Heart left ventricle (tissue), 16 donors: ENCODE measurements around the gene LRGUK. TPM values are rescaled to one million over a fixed set of nuclear protein-coding genes. Genes with fewer than 3 reads are reported as not detected.
A peak's percentile ranks its signal among the peaks of the same experiment; 100 is the strongest.

Experiments
- ATAC-seq, 4 donors: fragments of 200-7000 bp; cut with Tn5 transposase; one replicate each; pipeline ENCODE4 v1.9.1; 2020 to 2022; ENCODE audit warnings: moderate library complexity in 4 of 4, mild to moderate bottlenecking in 3 of 4, moderate number of reproducible peaks in 1 of 4
- DNase-seq, 5 donors: peaks; one replicate each; pipeline ENCODE4 v3.0.0-alpha.2; 2020
- H3K27ac ChIP-seq, 12 donors: fragments of 200-600 bp; sonication (generic) in 4 of 12; one replicate each; pipeline versions ENCODE4 v1.5.0 to v1.8.0; 2016 to 2022; ENCODE audit warnings: mild to moderate bottlenecking in 2 of 12
- H3K27me3 ChIP-seq, 9 donors: fragments of 200-600 bp; sonication (generic) in 2 of 9; one replicate each; pipeline versions ENCODE4 v1.5.1 to v1.8.0; 2016 to 2022; ENCODE audit warnings: mild to moderate bottlenecking in 3 of 9
- H3K36me3 ChIP-seq, 9 donors: fragments of 200-600 bp; sonication (generic) in 2 of 9; one replicate each; pipeline versions ENCODE4 v1.5.0 to v1.8.0; 2018 to 2022; ENCODE audit warnings: mild to moderate bottlenecking in 2 of 9
- H3K4me1 ChIP-seq, 12 donors: fragments of 200-600 bp; sonication (generic) in 4 of 12; one replicate each; pipeline versions ENCODE4 v1.5.0 to v1.8.0; 2016 to 2022; ENCODE audit warnings: mild to moderate bottlenecking in 3 of 12
- H3K4me3 ChIP-seq, 12 donors: fragments of 200-600 bp; sonication (generic) in 4 of 12; one replicate each; pipeline versions ENCODE4 v1.5.0 to v1.8.0; 2017 to 2022; ENCODE audit warnings: mild to moderate bottlenecking in 9 of 12, moderate library complexity in 4 of 12
- H3K9me3 ChIP-seq, 12 donors: fragments of 200-600 bp; sonication (generic) in 4 of 12; one replicate each; pipeline versions ENCODE4 v1.5.0 to v1.8.0; 2016 to 2022; ENCODE audit warnings: mild to moderate bottlenecking in 1 of 12
- CTCF ChIP-seq, 12 donors: fragments of 200-600 bp; sonication (generic) in 4 of 12; IDR thresholded peaks; one replicate each; pipeline versions ENCODE4 v1.5.0 to v1.8.0; 2018 to 2022; ENCODE audit warnings: antibody characterized with exemption in 12 of 12, mild to moderate bottlenecking in 5 of 12
- POLR2A ChIP-seq, 2 donors: fragments of 450-650 bp; IDR thresholded peaks; one replicate each; pipeline ENCODE4 v1.6.1; 2017; ENCODE audit warnings: antibody characterized with exemption in 2 of 2, mild to moderate bottlenecking in 2 of 2, moderate library complexity in 2 of 2
- WGBS, 4 donors: extraction: QIAGEN DNeasy Blood & Tissue Kit in 2 of 4; methylation state at CpG; one replicate each; pipeline versions ENCODE4 v1.1.5 to v1.1.7; 2013 to 2018; 5-methylcytosine and 5-hydroxymethylcytosine counted together
- intact Hi-C, 10 donors: fragments of 100-400 bp; cut with DNase I; formaldehyde crosslinking; loops; one replicate each; pipeline versions ENCODE4 v1.11.1 to v1.14.2; 2022
- polyA plus RNA-seq, 2 donors: library from polyadenylated mRNA; stranded (reverse); fragments of 200-250 nt; gene quantifications; one replicate each; pipeline ENCODE4 v1.2.3, GENCODE V29; 2013
- total RNA-seq, 9 donors: library from RNA; depleted of rRNA in 2 of 9; stranded (reverse); fragments of >200 nt in 2 of 9; fragmentation: NEBNext Ultra II Directional in 3 of 9; extraction: Animal tissue kit (Norgen Biotek cat#: 25700) in 3 of 9; gene quantifications; one replicate each; pipeline versions ENCODE4 v1.1.0 to v1.2.4, GENCODE V29; 2016 to 2023
- donor health status: ischemic (EF 13 %, LVEDD 7.1; RV severe dilation, severe dysfunction).
- donor health status: healthy with polysubstance abuse.
- donor health status: DM: no; HTN: yes; CAD: no.
- donor health status: DM: no; HTN: no; CAD: no.
- donor health status: ischemic (EF 25% LVEDD 6.9; RV normal size, moderate dysfunction).
- donor health status: ischemic (EF 25% LVEDD 5.7; RV mildly dilated, moderate dysfunction).
- donor health status: healthy.
- donor health status: DM: yes; HTN: yes; CAD: no.
- donor health status: ischemic (EF 35%, LVEDD 5.7; RV mildly dilated, moderate dysfunction).
- donor health status: nonischemic (EF 11% LVEDD 7.7; RV severe dilation, severe dysfunction).
- donor health status: DM: yes; HTN: yes; CAD: no.
- donor health status: PGD.
- donor health status: ischemic (EF 29% LVEDD 5.4; RV normal size, mild dysfunction).
- donor health status: nonischemic (EF 23%, LVEDD 6.1; RV moderate dilation, normal function).

The LRGUK gene
- total and polyA plus RNA-seq, 11 donors: 0.03 to 0.51 (median 0.22) TPM; not detected in 3

- H3K4me3 ChIP-seq: no peak overlapping the region
- TF ChIP-seq CTCF (IDR thresholded peaks at IDR 0.05): no peak
- no peak for TF ChIP-seq POLR2A (IDR thresholded peaks at IDR 0.05)
- ATAC-seq (peak in 2 of 4 donors; percentile 33 to 42), DNase-seq (no peak)
- WGBS, 4 donors: 77 to 80% (median 78%) methylated on average over 3 of the region's 3 CpGs
- no peaks in the 10 kb centered on the region for H3K27me3 ChIP-seq
- intact Hi-C loops: no loop called here
- peaks cover 0 to 18% (median 12%) of the 10 kb centered on the region in 12 donors for H3K9me3 ChIP-seq
- peaks cover 0 to 16% (median 0%) of the 10 kb centered on the region in 12 donors for H3K4me1 ChIP-seq
- H3K36me3 ChIP-seq: no peaks in the 10 kb centered on the region
- peak overlapping the region in 1 of 12 donors; percentile 18 for H3K27ac ChIP-seq
These were observed 43.2 kb upstream of the LRGUK start for GRCh38 chr7:134083766-134084487.

GRCh38 chr7:134084488-134085144, 42.5 kb upstream of the LRGUK start:
- no peaks in the 10 kb centered on the region for H3K27me3 ChIP-seq
- ATAC-seq (peak in 2 of 4 donors; percentile 34 to 53), DNase-seq (no peak)
- intact Hi-C loops: no loop called here
- H3K9me3 ChIP-seq: peaks cover 0 to 25% (median 19%) of the 10 kb centered on the region in 12 donors
- WGBS, 4 donors: 81 to 86% (median 85%) methylated on average over 3 of the region's 3 CpGs
- H3K4me3 ChIP-seq: no peak overlapping the region
- H3K36me3 ChIP-seq: no peaks in the 10 kb centered on the region
- peaks cover 0 to 16% (median 0%) of the 10 kb centered on the region in 12 donors for H3K4me1 ChIP-seq
- peak overlapping the region in 1 of 12 donors; percentile 18 for H3K27ac ChIP-seq
- no peak for TF ChIP-seq CTCF (IDR thresholded peaks at IDR 0.05)
- TF ChIP-seq POLR2A (IDR thresholded peaks at IDR 0.05): no peak

- peaks cover 0 to 16% (median 0%) of the 10 kb centered on the region in 12 donors for H3K4me1 ChIP-seq
- no peak overlapping the region for H3K4me3 ChIP-seq
- no peaks in the 10 kb centered on the region for H3K27me3 ChIP-seq
- no peak for DNase-seq
- no peaks in the 10 kb centered on the region for H3K36me3 ChIP-seq
- H3K27ac ChIP-seq: peak overlapping the region in 1 of 12 donors; percentile 7
- intact Hi-C loops: no loop called here
- H3K9me3 ChIP-seq: peaks cover 0 to 32% (median 21%) of the 10 kb centered on the region in 12 donors
- TF ChIP-seq CTCF (IDR thresholded peaks at IDR 0.05) (no peak), POLR2A (IDR thresholded peaks at IDR 0.05) (no peak)
- peak in 1 of 4 donors; percentile 44 for ATAC-seq
These were observed 41.8 kb upstream of the LRGUK start for GRCh38 chr7:134085311-134085710.

GRCh38 chr7:134086998-134087735, 40.0 kb upstream of the LRGUK start:
- no peak overlapping the region for H3K4me3 ChIP-seq
- H3K27ac ChIP-seq: no peak overlapping the region
- DNase-seq (no peak), ATAC-seq (no peak)
- H3K36me3 ChIP-seq: no peaks in the 10 kb centered on the region
- TF ChIP-seq CTCF (IDR thresholded peaks at IDR 0.05) (no peak), POLR2A (IDR thresholded peaks at IDR 0.05) (no peak)
- WGBS, 4 donors: 88 to 97% (median 94%) methylated on average over 2 of the region's 2 CpGs
- H3K9me3 ChIP-seq: peaks cover 0 to 33% (median 21%) of the 10 kb centered on the region in 12 donors
- H3K27me3 ChIP-seq: no peaks in the 10 kb centered on the region
- peaks cover 0 to 16% (median 0%) of the 10 kb centered on the region in 12 donors for H3K4me1 ChIP-seq
- intact Hi-C loops: no loop called here
